H9 (cell line): ENCODE results near the gene ATP6V0A4. TPM values are rescaled to one million over a fixed set of nuclear protein-coding genes. Genes with fewer than 3 reads are reported as not detected.

Source experiments
- DNase-seq: peaks from one replicate; pipeline ENCODE4 v3.0.0-alpha.2; 2017
- H2AFZ ChIP-seq: one replicate; pipeline ENCODE4 v1.6.1; 2013; ENCODE audit warnings: mild to moderate bottlenecking, low read length, control low read depth, moderate library complexity
- H2AK5ac ChIP-seq: 2 replicates; pipeline ENCODE4 v1.6.1; 2013; ENCODE audit warnings: low read length, control low read depth, mixed read lengths; ENCODE audit not compliant: insufficient read length
- H2BK120ac ChIP-seq: one replicate; pipeline ENCODE4 v1.6.1; 2013; ENCODE audit warnings: low read depth, mild to moderate bottlenecking, low read length, control low read depth, inconsistent platforms; ENCODE audit not compliant: poor library complexity, severe bottlenecking
- H2BK12ac ChIP-seq: 2 replicates; pipeline ENCODE4 v1.6.1; 2013; ENCODE audit warnings: low read length, control low read depth, mixed read lengths, low read depth; ENCODE audit not compliant: insufficient read length
- H2BK15ac ChIP-seq: 2 replicates; pipeline ENCODE4 v1.6.1; 2013; ENCODE audit warnings: low read depth, low read length, control low read depth
- H2BK20ac ChIP-seq: one replicate; pipeline ENCODE4 v1.6.1; 2013; ENCODE audit warnings: low read depth, mild to moderate bottlenecking, low read length, control low read depth, inconsistent platforms; ENCODE audit not compliant: poor library complexity, severe bottlenecking
- H2BK5ac ChIP-seq: 2 replicates; pipeline ENCODE4 v1.6.1; 2013; ENCODE audit warnings: low read length, control low read depth, mixed read lengths; ENCODE audit not compliant: insufficient read length
- H3K14ac ChIP-seq: 2 replicates; pipeline ENCODE4 v1.6.1; 2013; ENCODE audit warnings: low read length, control low read depth; ENCODE audit not compliant: insufficient read depth
- H3K18ac ChIP-seq: 2 replicates; pipeline ENCODE4 v1.6.1; 2013; ENCODE audit warnings: low read depth, mild to moderate bottlenecking, mixed read lengths, low read length, control low read depth; ENCODE audit not compliant: insufficient read length
- H3K23ac ChIP-seq: 2 replicates; pipeline ENCODE4 v1.6.1; 2013; ENCODE audit warnings: low read length, control low read depth, mixed read lengths, low read depth; ENCODE audit not compliant: insufficient read length
- H3K23me2 ChIP-seq: 2 replicates; pipeline ENCODE4 v1.6.1; 2013; ENCODE audit warnings: low read depth, mild to moderate bottlenecking, mixed read lengths, low read length, control low read depth; ENCODE audit not compliant: insufficient read length, poor library complexity, severe bottlenecking
- H3K27ac ChIP-seq: 2 replicates; pipeline ENCODE4 v1.5.1; 2013; ENCODE audit warnings: low read length, control low read depth, mixed read lengths, low read depth; ENCODE audit not compliant: insufficient read length
- H3K27me3 ChIP-seq: 2 replicates; pipeline ENCODE4 v1.6.1; 2013; ENCODE audit warnings: low read length, control low read depth, inconsistent platforms; ENCODE audit not compliant: insufficient read depth
- H3K4ac ChIP-seq: 2 replicates; pipeline ENCODE4 v1.6.1; 2013; ENCODE audit warnings: low read depth, mild to moderate bottlenecking, control low read depth, inconsistent platforms, low read length, moderate library complexity
- H3K4me1 ChIP-seq: 2 replicates; pipeline ENCODE4 v1.6.1; 2013; ENCODE audit warnings: low read length, control low read depth, inconsistent platforms; ENCODE audit not compliant: insufficient read depth
- H3K4me2 ChIP-seq: 2 replicates; pipeline ENCODE4 v1.6.1; 2013; ENCODE audit warnings: low read length, control low read depth, mixed read lengths; ENCODE audit not compliant: insufficient read length, insufficient read depth
- H3K56ac ChIP-seq: 2 replicates; pipeline ENCODE4 v1.6.1; 2013; ENCODE audit warnings: low read depth, mild to moderate bottlenecking, mixed read lengths, low read length, control low read depth; ENCODE audit not compliant: insufficient read length
- H3K79me1 ChIP-seq: 2 replicates; pipeline ENCODE4 v1.6.1; 2013; ENCODE audit warnings: low read depth, mild to moderate bottlenecking, moderate library complexity, low read length, control low read depth, inconsistent platforms; ENCODE audit not compliant: insufficient read depth, poor library complexity, severe bottlenecking
- H3K79me2 ChIP-seq: 2 replicates; pipeline ENCODE4 v1.6.1; 2013; ENCODE audit warnings: low read length, control low read depth, inconsistent platforms; ENCODE audit not compliant: insufficient read depth
- H3K9ac ChIP-seq: 2 replicates; pipeline ENCODE4 v1.6.1; 2013; ENCODE audit warnings: low read length, control low read depth, mixed read lengths; ENCODE audit not compliant: insufficient read length; ENCODE audit errors: extremely low read depth
- H3K9me3 ChIP-seq: one replicate; pipeline ENCODE4 v1.6.1; 2013; ENCODE audit warnings: low read depth, low read length, inconsistent platforms; ENCODE audit not compliant: control insufficient read depth
- H3T11ph ChIP-seq: one replicate; pipeline ENCODE4 v1.6.1; 2013; ENCODE audit warnings: mild to moderate bottlenecking, low read length, control low read depth, inconsistent platforms
- H4K20me1 ChIP-seq: one replicate; pipeline ENCODE4 v1.6.1; 2013; ENCODE audit not compliant: control insufficient read depth, insufficient read length, insufficient read depth
- H4K5ac ChIP-seq: 2 replicates; pipeline ENCODE4 v1.6.1; 2013; ENCODE audit warnings: low read depth, mild to moderate bottlenecking, mixed read lengths, low read length, control low read depth; ENCODE audit not compliant: insufficient read length
- H4K8ac ChIP-seq: replicated peaks from 2 replicates; pipeline ENCODE4 v1.6.1; 2013; ENCODE audit warnings: low read length, control low read depth, mixed read lengths, low read depth; ENCODE audit not compliant: insufficient read length
- H4K91ac ChIP-seq: 2 replicates; pipeline ENCODE4 v1.6.1; 2013; ENCODE audit warnings: low read depth, mild to moderate bottlenecking, moderate library complexity, mixed read lengths, low read length, control low read depth; ENCODE audit not compliant: insufficient read length
- H3K27ac Mint-ChIP-seq, 3 experiments: 2 replicates in 2 of 3; 3 replicates in 1 of 3; pipeline ENCODE4 v1.8.0; 2020 to 2021; ENCODE audit warnings: mixed read lengths in 3 of 3, mild to moderate bottlenecking in 1 of 3, moderate library complexity in 1 of 3
- H3K27me3 Mint-ChIP-seq: 2 replicates; pipeline ENCODE4 v1.8.0; 2021; ENCODE audit warnings: low read depth, mild to moderate bottlenecking, moderate library complexity, mixed read lengths
- H3K36me3 Mint-ChIP-seq, 3 experiments: 2 replicates in 2 of 3; 3 replicates in 1 of 3; pipeline ENCODE4 v1.8.0; 2020 to 2021; ENCODE audit warnings: low read depth in 3 of 3, mixed read lengths in 3 of 3; ENCODE audit not compliant: insufficient read depth in 1 of 3
- H3K4me1 Mint-ChIP-seq, 2 experiments: 2 replicates each; pipeline ENCODE4 v1.8.0; 2020; ENCODE audit warnings: mixed read lengths in 2 of 2
- H3K4me3 Mint-ChIP-seq, 2 experiments: 2 replicates in 1 of 2; 3 replicates in 1 of 2; pipeline ENCODE4 v1.8.0; 2020 to 2021; ENCODE audit warnings: mild to moderate bottlenecking in 2 of 2, mixed read lengths in 2 of 2, moderate library complexity in 1 of 2
- H3K9me3 Mint-ChIP-seq, 2 experiments: 2 replicates in 1 of 2; 3 replicates in 1 of 2; pipeline ENCODE4 v1.8.0; 2020; ENCODE audit warnings: mild to moderate bottlenecking in 2 of 2, mixed read lengths in 2 of 2, moderate library complexity in 1 of 2
- WGBS: extraction: QIAGEN DNeasy Blood & Tissue Kit; methylation state at CpG from one replicate; pipeline ENCODE4 v1.1.7; 2013; ENCODE audit warnings: missing lambda C conversion rate, low lambda C conversion rate, mixed read lengths; ENCODE audit not compliant: insufficient read length; ENCODE audit errors: extremely low coverage; 5-methylcytosine and 5-hydroxymethylcytosine counted together
- total RNA-seq: library from RNA; stranded (reverse); gene quantifications from 2 replicates; pipeline ENCODE4 v1.2.1, GENCODE V29; 2021
- TF ChIP-seq, protein P1 (sequence below): fragments of 200-600 bp; sonication (generic); conservative IDR thresholded peaks from 3 replicates; pipeline ENCODE4 v1.8.0; 2021; ENCODE audit warnings: antibody characterized with exemption, mild to moderate bottlenecking

ATP6V0A4 gene
- total RNA-seq, 1 experiment from 2014 or later = 0.79 TPM

DNA sequence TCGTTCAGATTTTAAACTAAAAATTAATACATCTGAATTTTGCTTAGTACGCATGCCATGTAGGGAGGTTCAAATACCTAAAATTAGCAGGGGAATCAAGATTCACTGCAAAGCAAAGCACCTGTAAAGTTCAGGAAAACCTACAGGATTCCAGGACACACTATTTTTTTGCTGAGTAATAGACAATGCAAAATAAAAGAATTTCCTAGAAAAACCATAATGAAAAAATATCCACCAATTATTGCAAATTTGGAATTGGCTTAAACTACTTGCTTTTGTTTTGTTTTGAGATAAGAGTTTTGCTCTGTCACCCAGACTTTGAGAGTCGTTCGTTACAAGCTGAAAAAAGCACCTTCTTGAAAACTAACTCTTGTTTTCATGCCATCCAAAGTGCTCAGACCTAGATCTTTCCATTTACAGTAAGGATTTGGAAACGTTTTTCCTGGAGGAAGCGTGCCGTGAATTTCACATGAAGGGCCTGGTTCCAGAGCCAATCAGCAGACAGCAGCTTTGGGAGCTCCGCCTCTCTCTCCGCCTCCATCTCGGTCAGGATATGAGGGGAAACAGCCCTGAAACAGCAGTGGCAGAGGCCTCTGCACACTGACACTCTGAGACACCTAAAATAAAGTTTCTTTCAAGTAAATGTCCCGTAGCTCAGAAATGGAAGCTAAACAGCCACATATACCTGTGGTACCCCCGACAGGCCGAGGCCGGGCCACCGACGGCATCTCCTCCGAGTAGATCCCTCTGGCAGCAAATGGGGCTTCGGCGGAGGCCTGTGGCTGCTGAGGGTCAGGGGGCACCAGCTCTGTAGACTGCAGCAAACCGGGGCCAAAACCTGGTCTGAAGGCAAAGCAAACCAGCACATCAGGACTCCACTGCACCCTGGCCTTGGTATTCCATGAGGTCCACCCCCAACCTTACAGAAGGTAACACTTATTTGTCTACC is 45.9 kb upstream of the ATP6V0A4 start:
- peaks cover 11 to 21% (median 12%) of the 10 kb centered on the region in 3 experiments; a peak in 6 of 7 replicates for H3K36me3 Mint-ChIP-seq
- no peak overlapping the region for H2AK5ac ChIP-seq
- H3K79me1 ChIP-seq = no peaks in the 10 kb centered on the region
- H3K4me3 Mint-ChIP-seq = no peak overlapping the region
- H2BK20ac ChIP-seq = no peak overlapping the region
- no peak overlapping the region for H3K4ac ChIP-seq
- H3K9me3 ChIP-seq = no peaks in the 10 kb centered on the region
- H3K27me3 ChIP-seq = no peaks in the 10 kb centered on the region
- no peaks in the 10 kb centered on the region for H3K23me2 ChIP-seq
- no peak overlapping the region for H3K18ac ChIP-seq
- no peak overlapping the region for H4K91ac ChIP-seq
- H3K14ac ChIP-seq = no peak overlapping the region
- H3K27ac ChIP-seq = no peak overlapping the region
- peak overlapping the region in 1 of 3 experiments; percentile 14; a peak in 1 of 7 replicates for H3K27ac Mint-ChIP-seq
- no peak overlapping the region for H2BK12ac ChIP-seq
- no peak overlapping the region for H2BK5ac ChIP-seq
- no peaks in the 10 kb centered on the region for H3K27me3 Mint-ChIP-seq
- no peak overlapping the region for H3T11ph ChIP-seq
- no peak overlapping the region for H4K8ac ChIP-seq
- no peaks in the 10 kb centered on the region for H3K9me3 Mint-ChIP-seq
- no peak overlapping the region for H2AFZ ChIP-seq
- H4K20me1 ChIP-seq = no peaks in the 10 kb centered on the region
- H3K9ac ChIP-seq = no peak overlapping the region
- DNase-seq = peak; percentile 59
- TF ChIP-seq, protein P1, sequence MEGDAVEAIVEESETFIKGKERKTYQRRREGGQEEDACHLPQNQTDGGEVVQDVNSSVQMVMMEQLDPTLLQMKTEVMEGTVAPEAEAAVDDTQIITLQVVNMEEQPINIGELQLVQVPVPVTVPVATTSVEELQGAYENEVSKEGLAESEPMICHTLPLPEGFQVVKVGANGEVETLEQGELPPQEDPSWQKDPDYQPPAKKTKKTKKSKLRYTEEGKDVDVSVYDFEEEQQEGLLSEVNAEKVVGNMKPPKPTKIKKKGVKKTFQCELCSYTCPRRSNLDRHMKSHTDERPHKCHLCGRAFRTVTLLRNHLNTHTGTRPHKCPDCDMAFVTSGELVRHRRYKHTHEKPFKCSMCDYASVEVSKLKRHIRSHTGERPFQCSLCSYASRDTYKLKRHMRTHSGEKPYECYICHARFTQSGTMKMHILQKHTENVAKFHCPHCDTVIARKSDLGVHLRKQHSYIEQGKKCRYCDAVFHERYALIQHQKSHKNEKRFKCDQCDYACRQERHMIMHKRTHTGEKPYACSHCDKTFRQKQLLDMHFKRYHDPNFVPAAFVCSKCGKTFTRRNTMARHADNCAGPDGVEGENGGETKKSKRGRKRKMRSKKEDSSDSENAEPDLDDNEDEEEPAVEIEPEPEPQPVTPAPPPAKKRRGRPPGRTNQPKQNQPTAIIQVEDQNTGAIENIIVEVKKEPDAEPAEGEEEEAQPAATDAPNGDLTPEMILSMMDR = no peak
- H3K4me1 Mint-ChIP-seq = peaks cover 13 to 17% of the 10 kb centered on the region in 2 experiments; a peak in 3 of 4 replicates
- H3K23ac ChIP-seq = no peak overlapping the region
- no peak overlapping the region for H2BK15ac ChIP-seq
- H3K56ac ChIP-seq = no peak overlapping the region
- H3K79me2 ChIP-seq = no peaks in the 10 kb centered on the region
- WGBS = no CpG with 5 or more reads among the region's 20 CpGs
- no peak overlapping the region for H3K4me2 ChIP-seq
- no peaks in the 10 kb centered on the region for H3K4me1 ChIP-seq
- H4K5ac ChIP-seq = no peak overlapping the region
- no peak overlapping the region for H2BK120ac ChIP-seq
